ENCODE results near the gene AP2A2.

AP2A2 gene

DNA sequence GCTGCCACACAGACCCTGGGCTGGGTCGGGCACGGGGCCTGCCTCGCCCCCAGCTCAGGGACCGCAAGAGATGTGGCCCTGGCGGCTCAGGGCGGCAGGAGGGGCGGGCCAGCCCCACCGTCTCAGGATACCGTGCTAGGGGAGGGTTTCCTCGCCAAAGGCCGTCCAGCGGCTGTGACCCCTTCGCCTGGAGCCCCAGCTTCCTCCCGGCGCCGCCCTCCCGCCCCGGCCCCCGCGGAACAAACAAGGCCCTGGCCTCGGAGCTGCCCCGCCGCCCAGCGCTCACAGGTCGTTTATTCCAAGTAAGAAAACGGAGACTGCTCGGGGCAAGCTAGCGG lies 543 bp upstream of the AP2A2 start:
- TF ChIP-seq, protein P1, sequence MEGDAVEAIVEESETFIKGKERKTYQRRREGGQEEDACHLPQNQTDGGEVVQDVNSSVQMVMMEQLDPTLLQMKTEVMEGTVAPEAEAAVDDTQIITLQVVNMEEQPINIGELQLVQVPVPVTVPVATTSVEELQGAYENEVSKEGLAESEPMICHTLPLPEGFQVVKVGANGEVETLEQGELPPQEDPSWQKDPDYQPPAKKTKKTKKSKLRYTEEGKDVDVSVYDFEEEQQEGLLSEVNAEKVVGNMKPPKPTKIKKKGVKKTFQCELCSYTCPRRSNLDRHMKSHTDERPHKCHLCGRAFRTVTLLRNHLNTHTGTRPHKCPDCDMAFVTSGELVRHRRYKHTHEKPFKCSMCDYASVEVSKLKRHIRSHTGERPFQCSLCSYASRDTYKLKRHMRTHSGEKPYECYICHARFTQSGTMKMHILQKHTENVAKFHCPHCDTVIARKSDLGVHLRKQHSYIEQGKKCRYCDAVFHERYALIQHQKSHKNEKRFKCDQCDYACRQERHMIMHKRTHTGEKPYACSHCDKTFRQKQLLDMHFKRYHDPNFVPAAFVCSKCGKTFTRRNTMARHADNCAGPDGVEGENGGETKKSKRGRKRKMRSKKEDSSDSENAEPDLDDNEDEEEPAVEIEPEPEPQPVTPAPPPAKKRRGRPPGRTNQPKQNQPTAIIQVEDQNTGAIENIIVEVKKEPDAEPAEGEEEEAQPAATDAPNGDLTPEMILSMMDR (conservative IDR thresholded peaks at IDR 0.05; ENCODE audit: low read depth) = no peak
- peak overlapping the region; percentile 88 for H3K27ac ChIP-seq
- DNase-seq (ENCODE audit: low spot score) = no peak
- POLR2A ChIA-PET (ENCODE audit: low non-redundant PET) = interaction anchor here (0.6 kb wide), 1 partner anchor 126 kb away, joined by 4 read pairs; no protein-coding TSS in a partner anchor
- CTCF ChIA-PET = interaction anchor here (0.5 to 1.0 kb wide), 5 partner anchors 8 to 392 kb away, joined by 3 to 4 read pairs (median 3); no protein-coding TSS in a partner anchor

DNA sequence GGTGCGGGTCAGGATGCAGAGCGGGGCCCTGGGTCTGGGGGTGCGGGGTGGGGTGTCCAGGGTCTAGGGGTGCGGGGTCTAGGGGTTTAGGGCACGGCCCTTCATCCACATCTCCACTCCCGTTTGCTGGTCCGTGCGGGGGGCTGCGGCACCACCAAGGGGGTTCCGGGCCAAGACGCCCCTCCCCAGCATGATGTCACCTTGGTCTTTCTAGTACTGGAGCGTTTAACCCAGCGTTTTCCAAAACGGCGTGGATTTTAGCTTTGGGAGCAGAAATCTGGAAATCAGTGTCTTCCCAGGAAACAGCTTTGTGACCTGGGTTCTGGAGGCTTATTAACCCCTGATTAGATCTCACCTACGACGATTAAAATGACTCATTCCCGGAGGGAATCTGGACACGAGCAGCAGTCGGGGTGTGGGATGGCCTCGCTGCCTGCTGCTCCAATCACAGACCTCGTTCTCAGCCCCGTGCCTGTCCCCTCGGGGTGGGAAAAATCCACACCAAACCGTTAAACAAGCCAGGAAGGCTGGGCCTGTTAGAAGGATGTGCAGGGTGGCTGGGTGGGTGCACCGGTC lies 759 bp downstream of the AP2A2 start:
- TF ChIP-seq, protein P1 (conservative IDR thresholded peaks at IDR 0.05; ENCODE audit: low read depth) = no peak
- DNase-seq (ENCODE audit: low spot score) = peak; percentile 82
- ChIA-PET CTCF (interaction anchor here (0.6 to 0.7 kb wide), 2 partner anchors 30 to 101 kb away, joined by 3 to 4 read pairs; no protein-coding TSS in a partner anchor), POLR2A (ENCODE audit: low non-redundant PET) (no interaction called here)
- peak overlapping the region; percentile 88 for H3K27ac ChIP-seq

DNA sequence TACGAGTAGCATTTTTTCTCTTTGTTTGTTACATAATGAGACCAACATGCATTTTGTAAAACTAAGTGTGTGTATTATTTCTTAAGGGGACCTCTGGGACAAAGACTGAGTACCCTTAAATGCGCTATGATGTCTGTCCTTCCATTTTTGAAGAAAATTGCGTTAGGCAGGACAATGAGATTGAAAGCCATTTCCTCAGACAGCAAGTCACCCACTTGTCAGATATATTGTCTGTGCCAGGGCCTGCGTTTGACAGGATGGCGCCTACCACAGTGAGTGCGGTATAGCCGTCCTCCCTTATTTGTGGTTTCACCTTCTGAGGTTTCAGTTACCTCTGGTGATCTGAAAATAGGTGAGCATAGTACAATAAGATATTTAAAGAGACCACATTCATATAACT lies 2.2 kb downstream of the AP2A2 start:
- POLR2A ChIA-PET (ENCODE audit: low non-redundant PET) = interaction anchor here (0.6 kb wide), 2 partner anchors 29 to 607 kb away, joined by 3 to 5 read pairs; no protein-coding TSS in a partner anchor

DNA sequence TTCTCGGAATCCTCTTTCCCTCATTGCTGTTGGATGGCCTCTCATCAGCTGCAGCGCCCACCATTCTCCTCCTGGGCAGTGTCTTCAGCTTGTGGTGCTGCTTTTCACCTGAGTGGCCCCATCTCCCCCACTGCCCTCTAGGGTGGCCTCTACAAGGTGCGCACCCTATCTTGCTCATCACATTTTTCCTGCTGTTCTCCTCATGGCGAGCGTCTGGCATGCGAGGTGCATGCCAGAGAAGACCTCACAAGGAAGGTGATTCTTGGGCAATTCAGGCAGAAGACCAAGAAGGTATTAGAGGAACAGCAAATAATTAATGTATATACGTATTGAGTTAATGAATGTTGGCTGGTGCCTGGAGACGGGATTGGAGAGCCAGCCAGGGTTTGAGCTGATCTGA lies 3.1 kb downstream of the AP2A2 start:
- DNase-seq (ENCODE audit: low spot score) = no peak
- CTCF ChIA-PET = no interaction called here
- H3K27ac ChIP-seq = no peak overlapping the region
- POLR2A ChIA-PET (ENCODE audit: low non-redundant PET) = no interaction called here
- TF ChIP-seq, protein P1 (conservative IDR thresholded peaks at IDR 0.05; ENCODE audit: low read depth) = no peak

More for the DNA sequence above, 2.2 kb downstream of the AP2A2 start:
- H3K27ac ChIP-seq = no peak overlapping the region
- DNase-seq (ENCODE audit: low spot score) = no peak
- CTCF ChIA-PET = interaction anchor here (0.6 kb wide), 1 partner anchor 71 kb away, joined by 3 read pairs; no protein-coding TSS in a partner anchor
- TF ChIP-seq, protein P1 (conservative IDR thresholded peaks at IDR 0.05; ENCODE audit: low read depth) = no peak

DNA sequence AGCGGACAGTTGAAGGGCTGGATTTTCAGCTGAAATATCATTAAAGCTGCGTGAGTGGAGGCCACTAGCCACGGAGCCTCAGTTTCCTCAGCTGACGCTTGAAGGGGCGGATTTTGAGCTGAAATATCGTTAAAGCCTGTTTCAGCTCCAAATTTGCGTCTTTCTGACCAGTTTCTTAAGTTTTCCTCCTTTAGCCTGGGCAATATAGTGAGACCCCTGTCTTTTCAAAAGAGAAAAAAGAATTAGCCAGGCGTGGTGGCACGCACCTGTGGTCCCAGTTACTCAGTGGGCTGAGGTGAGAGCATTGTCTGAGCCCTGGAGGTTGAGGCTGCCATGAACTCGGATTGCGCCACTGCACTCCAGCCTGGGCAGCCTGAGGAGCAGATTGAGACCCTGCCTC lies 3.7 kb downstream of the AP2A2 start:
- CTCF ChIA-PET = no interaction called here

DNA sequence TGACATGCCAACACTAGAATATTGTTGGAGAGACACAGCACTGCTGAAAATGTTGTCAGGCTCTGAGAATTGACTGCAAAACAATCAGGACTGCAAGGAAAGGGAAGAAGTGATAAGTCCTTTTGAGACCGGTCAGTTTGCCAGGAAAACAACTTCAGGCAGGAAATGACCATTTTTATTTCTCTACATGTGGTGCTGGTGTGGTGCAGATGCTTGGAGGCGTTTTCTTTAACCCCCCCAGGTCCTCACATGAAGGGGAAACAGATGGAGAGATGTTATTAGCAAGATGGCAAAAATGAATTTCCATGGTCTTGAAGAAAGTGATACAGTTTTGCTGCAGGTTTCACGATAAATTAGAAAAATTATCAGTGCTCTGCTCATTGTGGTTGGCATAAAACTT lies 5.7 kb downstream of the AP2A2 start:
- H3K27ac ChIP-seq = no peak overlapping the region
- TF ChIP-seq, protein P1 (conservative IDR thresholded peaks at IDR 0.05; ENCODE audit: low read depth) = no peak
- ChIA-PET POLR2A (ENCODE audit: low non-redundant PET) (no interaction called here), CTCF (no interaction called here)
- DNase-seq (ENCODE audit: low spot score) = no peak

More for the DNA sequence above, 3.7 kb downstream of the AP2A2 start:
- TF ChIP-seq, protein P1 (conservative IDR thresholded peaks at IDR 0.05; ENCODE audit: low read depth) = no peak
- no peak for DNase-seq (ENCODE audit: low spot score)
- no peak overlapping the region for H3K27ac ChIP-seq
- POLR2A ChIA-PET (ENCODE audit: low non-redundant PET) = no interaction called here

Data from RWPE1 (cell line).